ENCODE results near the gene CTNNBIP1. TPM values are rescaled to one million over a fixed set of nuclear protein-coding genes. Genes with fewer than 3 reads are reported as not detected.

The CTNNBIP1 gene
- total and polyA plus RNA-seq, 3 donors from 2014 or later = 45.3 to 60.8 (median 48.1) TPM

- no peak overlapping the region for H3K27ac ChIP-seq
- intact Hi-C loops (cut with DNase I; ENCODE audit: low total_unique reads) = no loop called here
Measured at GRCh38 chr1:9841460-9841859, 68.6 kb downstream of the CTNNBIP1 start.

DNA sequence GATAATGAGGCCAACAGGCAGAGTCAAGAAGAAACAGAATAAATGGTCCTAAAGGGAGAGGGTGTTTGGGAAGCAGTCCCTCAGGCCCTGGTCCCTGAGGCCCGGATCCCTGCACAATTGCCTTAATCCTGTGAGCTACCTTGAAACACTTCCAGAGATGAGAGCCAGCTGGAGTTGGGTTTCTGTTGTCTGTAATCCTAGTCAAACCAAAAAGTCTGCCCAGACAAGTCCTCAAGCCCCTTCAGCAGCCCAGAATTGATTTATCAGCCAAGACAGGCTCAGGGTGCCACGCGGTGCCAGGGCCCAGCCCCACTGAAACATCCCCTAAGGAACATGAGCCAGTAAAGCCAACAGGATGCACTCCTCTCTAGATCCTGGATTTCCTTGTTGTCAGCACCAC is 69.9 kb downstream of the CTNNBIP1 start:
- H3K27me3 ChIP-seq = no peaks in the 10 kb centered on the region
- no peak for DNase-seq
- TF ChIP-seq, protein P1, sequence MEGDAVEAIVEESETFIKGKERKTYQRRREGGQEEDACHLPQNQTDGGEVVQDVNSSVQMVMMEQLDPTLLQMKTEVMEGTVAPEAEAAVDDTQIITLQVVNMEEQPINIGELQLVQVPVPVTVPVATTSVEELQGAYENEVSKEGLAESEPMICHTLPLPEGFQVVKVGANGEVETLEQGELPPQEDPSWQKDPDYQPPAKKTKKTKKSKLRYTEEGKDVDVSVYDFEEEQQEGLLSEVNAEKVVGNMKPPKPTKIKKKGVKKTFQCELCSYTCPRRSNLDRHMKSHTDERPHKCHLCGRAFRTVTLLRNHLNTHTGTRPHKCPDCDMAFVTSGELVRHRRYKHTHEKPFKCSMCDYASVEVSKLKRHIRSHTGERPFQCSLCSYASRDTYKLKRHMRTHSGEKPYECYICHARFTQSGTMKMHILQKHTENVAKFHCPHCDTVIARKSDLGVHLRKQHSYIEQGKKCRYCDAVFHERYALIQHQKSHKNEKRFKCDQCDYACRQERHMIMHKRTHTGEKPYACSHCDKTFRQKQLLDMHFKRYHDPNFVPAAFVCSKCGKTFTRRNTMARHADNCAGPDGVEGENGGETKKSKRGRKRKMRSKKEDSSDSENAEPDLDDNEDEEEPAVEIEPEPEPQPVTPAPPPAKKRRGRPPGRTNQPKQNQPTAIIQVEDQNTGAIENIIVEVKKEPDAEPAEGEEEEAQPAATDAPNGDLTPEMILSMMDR (IDR thresholded peaks at IDR 0.05) = no peak
- no peak for TF ChIP-seq POLR2A (IDR thresholded peaks at IDR 0.05)
- WGBS, 2 donors = 59 to 92% methylated on average over 3 of the region's 3 CpGs
- no peak overlapping the region for H3K27ac ChIP-seq
- H3K4me3 ChIP-seq = no peak overlapping the region
- intact Hi-C loops (cut with DNase I; ENCODE audit: low total_unique reads) = no loop called here
- H3K9me3 ChIP-seq = no peaks in the 10 kb centered on the region
- H3K36me3 ChIP-seq (ENCODE audit: low read depth, missing control alignments) = no peaks in the 10 kb centered on the region
- peaks cover 8% of the 10 kb centered on the region for H3K4me1 ChIP-seq

More at GRCh38 chr1:9841460-9841859, 68.6 kb downstream of the CTNNBIP1 start:
- Histone ChIP-seq H3K9me3 (no peaks in the 10 kb centered on the region), H3K4me1 (no peaks in the 10 kb centered on the region), H3K4me3 (no peak overlapping the region), H3K36me3 (ENCODE audit: low read depth, missing control alignments) (no peaks in the 10 kb centered on the region), H3K27me3 (no peaks in the 10 kb centered on the region)
- TF ChIP-seq POLR2A (IDR thresholded peaks at IDR 0.05) = no peak
- TF ChIP-seq, protein P1 (IDR thresholded peaks at IDR 0.05) = no peak
- no peak for DNase-seq
- 97 to 100% methylated on average over 2 of the region's 2 CpGs for WGBS, 2 donors

DNA sequence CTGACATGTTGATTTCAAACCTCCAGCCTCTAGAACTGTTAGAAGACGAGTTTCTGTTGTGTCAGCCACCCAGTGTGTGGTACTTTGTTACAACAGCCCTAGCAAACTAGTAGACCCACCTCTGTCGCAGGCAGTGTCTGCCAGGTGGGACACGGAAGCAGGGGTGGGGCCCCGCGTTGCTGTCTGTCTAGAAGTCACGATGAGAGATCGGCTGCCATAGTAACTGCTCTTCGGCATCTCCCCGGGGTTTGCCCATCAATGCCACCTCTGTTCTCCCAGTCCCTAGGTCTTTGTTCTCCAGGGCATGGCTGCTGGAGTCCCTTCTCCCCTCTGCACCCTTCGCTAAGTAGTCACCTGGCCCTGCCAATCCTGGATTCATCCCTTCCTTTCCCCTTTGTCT is 71.1 kb downstream of the CTNNBIP1 start:
- H3K9me3 ChIP-seq = no peaks in the 10 kb centered on the region
- H3K4me3 ChIP-seq = no peak overlapping the region
- no peak overlapping the region for H3K27ac ChIP-seq
- intact Hi-C loops (cut with DNase I; ENCODE audit: low total_unique reads) = no loop called here
- 86 to 91% methylated on average over 10 of the region's 10 CpGs for WGBS, 2 donors
- peaks cover 8% of the 10 kb centered on the region for H3K4me1 ChIP-seq
- H3K36me3 ChIP-seq (ENCODE audit: low read depth, missing control alignments) = no peaks in the 10 kb centered on the region
- no peak for DNase-seq
- no peaks in the 10 kb centered on the region for H3K27me3 ChIP-seq
- TF ChIP-seq, protein P1 (IDR thresholded peaks at IDR 0.05) = no peak

DNA sequence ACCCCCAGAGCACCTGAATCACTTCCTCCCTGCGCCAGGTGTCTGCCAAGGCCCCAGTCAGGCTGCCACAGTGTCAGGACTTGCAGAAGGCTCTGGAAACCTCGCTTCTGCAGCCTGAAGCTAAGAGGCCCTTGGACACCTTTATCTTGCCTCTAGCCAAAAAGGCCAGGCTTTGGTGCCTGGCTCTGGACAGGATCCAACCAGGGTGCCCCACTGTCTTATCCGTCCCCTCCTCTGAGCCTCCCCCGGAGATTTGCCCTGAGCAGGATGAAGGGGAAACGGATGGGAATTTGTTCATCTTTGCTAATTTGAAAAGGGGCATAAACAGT is 73.5 kb downstream of the CTNNBIP1 start:
- WGBS, 2 donors = 72 to 93% methylated on average over 5 of the region's 5 CpGs
- no peak overlapping the region for H3K27ac ChIP-seq
- no peak overlapping the region for H3K4me3 ChIP-seq
- no peaks in the 10 kb centered on the region for H3K27me3 ChIP-seq
- DNase-seq = no peak
- intact Hi-C loops (cut with DNase I; ENCODE audit: low total_unique reads) = no loop called here
- no peaks in the 10 kb centered on the region for H3K36me3 ChIP-seq (ENCODE audit: low read depth, missing control alignments)
- H3K4me1 ChIP-seq = peaks cover 8% of the 10 kb centered on the region
- H3K9me3 ChIP-seq = no peaks in the 10 kb centered on the region
- TF ChIP-seq, protein P1 (IDR thresholded peaks at IDR 0.05) = no peak
- TF ChIP-seq POLR2A (IDR thresholded peaks at IDR 0.05) = no peak

DNA sequence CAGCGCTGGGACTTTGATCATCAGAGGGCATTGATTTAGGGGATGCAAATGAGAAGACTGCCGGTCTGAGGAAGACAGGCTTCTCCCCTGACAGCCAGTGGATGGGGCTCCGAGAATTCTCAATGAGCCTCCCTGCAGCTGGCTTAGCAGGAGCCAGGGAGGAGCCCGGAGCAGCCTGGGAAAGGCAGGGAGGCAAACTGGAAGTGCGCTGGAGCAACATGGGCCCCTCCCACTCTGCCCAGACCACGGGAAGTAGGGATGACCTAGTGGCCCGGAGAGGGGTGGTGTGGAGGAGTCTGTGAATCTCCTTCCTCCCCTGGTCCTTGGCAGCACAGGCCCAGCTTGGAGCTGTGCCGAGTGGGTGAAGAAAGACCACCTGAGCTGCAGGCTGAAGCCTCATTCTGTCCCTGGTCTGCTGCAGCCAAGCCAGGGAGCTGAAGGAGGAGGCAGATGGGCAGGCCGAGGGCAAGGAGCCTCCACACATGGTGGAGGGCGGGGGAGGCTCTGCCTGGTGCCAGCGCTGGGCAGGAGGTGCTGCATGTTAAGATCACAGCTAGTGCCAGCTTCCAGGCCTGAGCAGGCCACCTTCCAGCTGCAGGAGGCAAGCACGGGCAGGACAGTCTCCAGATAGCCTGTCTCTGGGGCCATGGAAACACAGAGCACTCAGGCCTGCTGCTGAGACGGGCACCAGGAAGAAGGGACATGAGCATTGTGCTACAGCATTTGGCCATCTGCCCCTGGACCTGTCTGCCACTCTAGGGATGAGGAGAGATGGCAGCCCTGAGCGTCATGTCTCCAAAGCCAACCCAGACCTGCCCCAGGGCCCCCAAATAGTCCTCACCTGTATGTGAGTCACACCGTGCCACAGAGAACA is 74.1 kb downstream of the CTNNBIP1 start:
- 47 to 53% methylated on average over 4 to 15 of the region's 15 CpGs for WGBS, 2 donors
- TF ChIP-seq, protein P1 (IDR thresholded peaks at IDR 0.05) = no peak
- no peak for TF ChIP-seq POLR2A (IDR thresholded peaks at IDR 0.05)
- no peaks in the 10 kb centered on the region for H3K9me3 ChIP-seq
- intact Hi-C loops (cut with DNase I; ENCODE audit: low total_unique reads) = no loop called here
- H3K27me3 ChIP-seq = no peaks in the 10 kb centered on the region
- peaks cover 8% of the 10 kb centered on the region for H3K4me1 ChIP-seq
- no peaks in the 10 kb centered on the region for H3K36me3 ChIP-seq (ENCODE audit: low read depth, missing control alignments)
- DNase-seq = peak; percentile 78
- H3K27ac ChIP-seq = no peak overlapping the region
- no peak overlapping the region for H3K4me3 ChIP-seq

All from testis (tissue), 3 donors.